ENCODE measurements around the gene GRAMD4. TPM values are rescaled to one million over a fixed set of nuclear protein-coding genes. Genes with fewer than 3 reads are reported as not detected.

The GRAMD4 gene
- total RNA-seq, 1 experiment from 2014 or later = 38.2 TPM

- DNase-seq = no peak
- Histone ChIP-seq H3K4me1 (replicated peaks; ENCODE audit: insufficient read depth) (no peaks in the 10 kb centered on the region), H3K9me3 (ENCODE audit: insufficient read depth, low read depth) (no peaks in the 10 kb centered on the region), H3K79me2 (ENCODE audit: low read depth) (peaks cover 7% of the 10 kb centered on the region), H3K9me2 (ENCODE audit: insufficient read depth) (no peaks in the 10 kb centered on the region), H3K27ac (no peak overlapping the region), H3K36me3 (ENCODE audit: low read depth) (no peaks in the 10 kb centered on the region), H2AFZ (no peak overlapping the region), H4K20me1 (ENCODE audit: insufficient read depth) (peaks cover 34% of the 10 kb centered on the region), H3K27me3 (ENCODE audit: insufficient read depth, low read depth) (no peaks in the 10 kb centered on the region), H3K4me3 (no peak overlapping the region), H3F3A (ENCODE audit: insufficient read depth, low read depth) (no peaks in the 10 kb centered on the region), H3K4me2 (no peak overlapping the region)
- intact Hi-C loops (cut with micrococcal nuclease; ENCODE audit: unreplicated experiment) = no loop called here
- POLR2A ChIA-PET (ENCODE audit: unreplicated experiment) = no interaction called here
- no peak for TF ChIP-seq CTCF (conservative IDR thresholded peaks at IDR 0.05)
- TF ChIP-seq EZH2 (IDR thresholded peaks at IDR 0.05; ENCODE audit: low read depth) = no peak
- CTCF ChIA-PET = no interaction called here
- no TSS peak for BruUV-seq (replicated peaks)
Measured at GRCh38 chr22:46589141-46589748, 30.9 kb upstream of the GRAMD4 start.

GRCh38 chr22:46589871-46590271, 30.3 kb upstream of the GRAMD4 start:
- CTCF ChIA-PET = no interaction called here
- intact Hi-C loops (cut with micrococcal nuclease; ENCODE audit: unreplicated experiment) = no loop called here

GRCh38 chr22:46590334-46590733, 29.9 kb upstream of the GRAMD4 start:
- DNase-seq = no peak
- H3K4me2 ChIP-seq = no peak overlapping the region
- ChIA-PET POLR2A (ENCODE audit: unreplicated experiment) (no interaction called here), CTCF (no interaction called here)
- no peaks in the 10 kb centered on the region for H3K27me3 ChIP-seq (ENCODE audit: insufficient read depth, low read depth)
- H4K20me1 ChIP-seq (ENCODE audit: insufficient read depth) = peaks cover 32% of the 10 kb centered on the region
- peaks cover 3% of the 10 kb centered on the region; the same call in 1 of the 2 replicates for H3K79me2 ChIP-seq (ENCODE audit: low read depth)
- peaks cover 2% of the 10 kb centered on the region; the same call in 1 of the 2 replicates for H3K4me1 ChIP-seq (replicated peaks; ENCODE audit: insufficient read depth)
- no peaks in the 10 kb centered on the region for H3F3A ChIP-seq (ENCODE audit: insufficient read depth, low read depth)
- no peak overlapping the region for H3K4me3 ChIP-seq
- H3K27ac ChIP-seq = no peak overlapping the region
- H3K36me3 ChIP-seq (ENCODE audit: low read depth) = no peaks in the 10 kb centered on the region
- intact Hi-C loops (cut with micrococcal nuclease; ENCODE audit: unreplicated experiment) = no loop called here
- H3K9me2 ChIP-seq (ENCODE audit: insufficient read depth) = no peaks in the 10 kb centered on the region
- H2AFZ ChIP-seq = no peak overlapping the region
- TF ChIP-seq CTCF (conservative IDR thresholded peaks at IDR 0.05) = no peak
- TF ChIP-seq EZH2 (IDR thresholded peaks at IDR 0.05; ENCODE audit: low read depth) = no peak
- H3K9me3 ChIP-seq (ENCODE audit: insufficient read depth, low read depth) = no peaks in the 10 kb centered on the region
- no TSS peak for BruUV-seq (replicated peaks)

More at GRCh38 chr22:46589871-46590271, 30.3 kb upstream of the GRAMD4 start:
- Histone ChIP-seq H3K27me3 (ENCODE audit: insufficient read depth, low read depth) (no peaks in the 10 kb centered on the region), H3K4me1 (replicated peaks; ENCODE audit: insufficient read depth) (no peaks in the 10 kb centered on the region), H3K9me3 (ENCODE audit: insufficient read depth, low read depth) (no peaks in the 10 kb centered on the region), H3K79me2 (ENCODE audit: low read depth) (peaks cover 3% of the 10 kb centered on the region; the same call in 1 of the 2 replicates), H4K20me1 (ENCODE audit: insufficient read depth) (peaks cover 34% of the 10 kb centered on the region), H2AFZ (no peak overlapping the region), H3K36me3 (ENCODE audit: low read depth) (no peaks in the 10 kb centered on the region), H3K4me3 (no peak overlapping the region), H3K4me2 (no peak overlapping the region), H3K9me2 (ENCODE audit: insufficient read depth) (no peaks in the 10 kb centered on the region), H3K27ac (no peak overlapping the region), H3F3A (ENCODE audit: insufficient read depth, low read depth) (no peaks in the 10 kb centered on the region)
- no peak for DNase-seq
- POLR2A ChIA-PET (ENCODE audit: unreplicated experiment) = no interaction called here
- TF ChIP-seq EZH2 (IDR thresholded peaks at IDR 0.05; ENCODE audit: low read depth) = no peak
- TF ChIP-seq CTCF (conservative IDR thresholded peaks at IDR 0.05) = no peak
- BruUV-seq (replicated peaks) = no TSS peak
